Naive thymus-derived CD4-positive, alpha-beta T cell (primary cell): ENCODE measurements around the gene BTG2. TPM values are rescaled to one million over a fixed set of nuclear protein-coding genes. Genes with fewer than 3 reads are reported as not detected.
"Not testable (repeated sequence)": the region's sequence is repeated elsewhere in the genome, so short reads cannot be mapped to it uniquely, and the experiment has no call there.

Source experiments
- ATAC-seq: fragments of 150-1000 bp; cut with Tn5 transposase; 2 replicates; pipeline ENCODE4 v1.10.0; 2021; ENCODE audit warnings: mild to moderate bottlenecking, moderate library complexity
- CTCF ChIA-PET: fragments of 350-600 bp; sonication (Branson Sonifier 250); formaldehyde crosslinking; loops from one replicate; lab custom pipeline; 2021; ENCODE audit warnings: antibody characterized with exemption; lab: Charles Lee
- POLR2A ChIA-PET: fragments of 350-600 bp; sonication (Branson Sonifier 250); formaldehyde crosslinking; loops from one replicate; lab custom pipeline; 2021; ENCODE audit warnings: antibody characterized with exemption, inconsistent platforms; lab: Charles Lee
- DNase-seq, 9 donors: peaks; one replicate each; pipeline versions ENCODE4 v3.0.0 to v3.0.0-alpha.2; 2020 to 2022; ENCODE audit warnings: mixed read lengths in 1 of 9
- H3K27ac ChIP-seq: one replicate; pipeline ENCODE4 v1.7.0; 2013; ENCODE audit warnings: mild to moderate bottlenecking, low read depth, low read length, moderate library complexity
- H3K27me3 ChIP-seq, 2 donors: one replicate each; pipeline ENCODE4 v1.7.0; 2013; ENCODE audit warnings: low read length in 2 of 2, mild to moderate bottlenecking in 2 of 2, moderate library complexity in 2 of 2; ENCODE audit not compliant: control insufficient read depth in 2 of 2, insufficient read depth in 2 of 2
- H3K36me3 ChIP-seq, 3 experiments: 1 replicate in 2 of 3; 2 replicates in 1 of 3; pipeline ENCODE4 v1.7.0; 2013; ENCODE audit warnings: low read length in 3 of 3, mild to moderate bottlenecking in 3 of 3, moderate library complexity in 1 of 3; ENCODE audit not compliant: insufficient read depth in 3 of 3, control insufficient read depth in 2 of 3
- H3K4me1 ChIP-seq, 2 donors: one replicate each; pipeline ENCODE4 v1.7.0; 2013; ENCODE audit warnings: low read length in 2 of 2, mild to moderate bottlenecking in 2 of 2, moderate library complexity in 1 of 2; ENCODE audit not compliant: control insufficient read depth in 2 of 2, insufficient read depth in 2 of 2
- H3K4me3 ChIP-seq: 2 replicates; pipeline ENCODE4 v1.7.0; 2013; ENCODE audit warnings: mild to moderate bottlenecking, low read length
- H3K9me3 ChIP-seq, 3 experiments: 1 replicate in 2 of 3; 2 replicates in 1 of 3; pipeline ENCODE4 v1.7.0; 2013; ENCODE audit warnings: low read length in 3 of 3; ENCODE audit not compliant: control insufficient read depth in 2 of 3
- H3K27ac Mint-ChIP-seq, 9 donors: one replicate each; pipeline ENCODE4 v1.8.0; 2020 to 2022; ENCODE audit warnings: mixed read lengths in 9 of 9, mild to moderate bottlenecking in 8 of 9, moderate library complexity in 5 of 9, inconsistent platforms in 2 of 9
- H3K27me3 Mint-ChIP-seq, 5 donors: one replicate each; pipeline ENCODE4 v1.8.0; 2021 to 2022; ENCODE audit warnings: mixed read lengths in 5 of 5, mild to moderate bottlenecking in 1 of 5
- H3K36me3 Mint-ChIP-seq, 5 donors: one replicate each; pipeline ENCODE4 v1.8.0; 2020 to 2022; ENCODE audit warnings: mixed read lengths in 5 of 5, mild to moderate bottlenecking in 3 of 5, inconsistent platforms in 1 of 5
- H3K4me1 Mint-ChIP-seq, 7 donors: one replicate each; pipeline ENCODE4 v1.8.0; 2020 to 2022; ENCODE audit warnings: mixed read lengths in 7 of 7, mild to moderate bottlenecking in 3 of 7, inconsistent platforms in 1 of 7
- H3K4me3 Mint-ChIP-seq, 10 donors: one replicate each; pipeline ENCODE4 v1.8.0; 2020 to 2022; ENCODE audit warnings: mild to moderate bottlenecking in 10 of 10, mixed read lengths in 10 of 10, moderate library complexity in 6 of 10, inconsistent platforms in 2 of 10
- H3K9me3 Mint-ChIP-seq, 11 donors: one replicate each; pipeline ENCODE4 v1.8.0; 2020 to 2022; ENCODE audit warnings: mixed read lengths in 11 of 11, mild to moderate bottlenecking in 4 of 11, inconsistent platforms in 1 of 11, moderate library complexity in 1 of 11
- intact Hi-C, 2 donors: fragments of 100-400 bp; cut with micrococcal nuclease; formaldehyde crosslinking; loops; one replicate each; pipeline ENCODE4 v1.15.1; 2023
- polyA plus RNA-seq, 2 donors: library from polyadenylated mRNA; unstranded; fragments of 300-500 nt; fragmentation: Illumina TruSeq; gene quantifications; one replicate each; pipeline ENCODE4 v1.2.3, GENCODE V29; 2021
- total RNA-seq, 6 experiments: library from RNA in 5 of 6; stranded (reverse) in 5 of 6; gene quantifications; 1 replicate in 5 of 6; 2 replicates in 1 of 6; pipeline ENCODE4 v1.2.3 and lab custom pipeline; 2021 to 2026

Gene BTG2
- total and polyA plus RNA-seq, 7 experiments from 2014 or later: 118 to 654 (median 236) TPM

- no peaks in the 10 kb centered on the region for H3K27me3 Mint-ChIP-seq
- no peak overlapping the region for H3K4me3 Mint-ChIP-seq
- peak; percentile 47 for ATAC-seq
- peak overlapping the region in 8 of 9 donors; percentile 15 to 99 (median 76) for H3K27ac Mint-ChIP-seq
- H3K27me3 ChIP-seq: no peaks in the 10 kb centered on the region
- peaks cover 0 to 5% (median 0%) of the 10 kb centered on the region in 5 donors for H3K36me3 Mint-ChIP-seq
- H3K4me3 ChIP-seq: no peak overlapping the region
- CTCF ChIA-PET: interaction anchor here (0.7 to 2.3 kb wide), 7 partner anchors 9 to 43 kb away, joined by 3 to 9 read pairs (median 3); partner anchors contain the start of gene BTG2
- no peaks in the 10 kb centered on the region for H3K36me3 ChIP-seq
- peaks cover 8 to 13% of the 10 kb centered on the region in 2 donors for H3K4me1 ChIP-seq
- intact Hi-C loops: loop anchor here in 1 of 2 donors (10.0 kb wide), 1 partner anchor 1989 kb away; no protein-coding TSS in a partner anchor
- no peak for DNase-seq
- H3K9me3 ChIP-seq: no peaks in the 10 kb centered on the region
- POLR2A ChIA-PET: interaction anchor here (0.7 to 31.3 kb wide), 4 partner anchors 21 to 38 kb away, joined by 3 to 1812 read pairs (median 196); partner anchors contain the start of gene BTG2
- H3K9me3 Mint-ChIP-seq: peaks cover 0 to 2% (median 0%) of the 10 kb centered on the region in 11 donors
- peaks cover 34 to 83% (median 70%) of the 10 kb centered on the region in 7 donors for H3K4me1 Mint-ChIP-seq
- no peak overlapping the region for H3K27ac ChIP-seq
Measured at GRCh38 chr1:203295796-203296195, 9.5 kb upstream of the BTG2 start.

GRCh38 chr1:203296460-203297073, 8.8 kb upstream of the BTG2 start:
- peaks cover under 1 to 5% of the 10 kb centered on the region in 2 donors for H3K4me1 ChIP-seq
- no peaks in the 10 kb centered on the region for H3K27me3 ChIP-seq
- no peak overlapping the region for H3K27ac ChIP-seq
- ATAC-seq (no peak), DNase-seq (no peak)
- ChIA-PET CTCF (interaction anchor here (1.0 to 2.3 kb wide), 3 partner anchors 11 to 43 kb away, joined by 3 to 9 read pairs (median 3); no protein-coding TSS in a partner anchor), POLR2A (interaction anchor here (0.7 to 31.3 kb wide), 3 partner anchors 20 to 34 kb away, joined by 3 to 1812 read pairs (median 389); partner anchors contain the start of gene BTG2)
- H3K9me3 ChIP-seq: no peaks in the 10 kb centered on the region
- Mint-ChIP-seq H3K4me3 (peak overlapping the region in 1 of 10 donors; percentile 32), H3K27me3 (no peaks in the 10 kb centered on the region), H3K27ac (peak overlapping the region in 7 of 9 donors; percentile 51 to 99 (median 88)), H3K9me3 (peaks cover 0 to 1% (median 0%) of the 10 kb centered on the region in 11 donors), H3K36me3 (peaks cover 0 to 3% (median 0%) of the 10 kb centered on the region in 5 donors), H3K4me1 (peaks cover 38 to 83% (median 66%) of the 10 kb centered on the region in 7 donors)
- intact Hi-C loops: loop anchor here in 1 of 2 donors (10.0 kb wide), 1 partner anchor 1988 kb away; no protein-coding TSS in a partner anchor
- no peaks in the 10 kb centered on the region for H3K36me3 ChIP-seq
- H3K4me3 ChIP-seq: no peak overlapping the region

DNA sequence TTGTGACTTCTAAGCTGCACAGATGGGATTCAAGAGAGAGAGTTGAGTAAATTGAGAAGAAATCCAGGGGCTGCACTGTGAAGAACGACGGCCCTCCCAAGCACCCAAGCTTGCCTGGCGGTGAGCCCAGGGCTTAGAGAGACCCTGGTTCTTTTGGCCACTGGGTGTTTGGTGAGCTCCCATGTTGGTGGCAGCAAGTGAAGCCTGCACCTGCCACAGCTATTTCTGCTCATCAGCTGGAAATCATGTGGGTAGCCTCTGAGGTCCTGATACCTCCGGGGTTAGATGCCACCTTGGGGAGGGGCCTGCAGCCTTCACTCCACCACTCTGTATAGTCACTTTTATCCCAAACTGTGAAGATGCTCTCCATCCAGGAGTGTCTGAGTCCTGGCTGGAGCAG, 6.2 kb upstream of the BTG2 start:
- no peaks in the 10 kb centered on the region for H3K9me3 ChIP-seq
- H3K36me3 ChIP-seq: no peaks in the 10 kb centered on the region
- intact Hi-C loops: loop anchor here in 1 of 2 donors (10.0 kb wide), 1 partner anchor 1986 kb away; no protein-coding TSS in a partner anchor
- H3K27ac ChIP-seq: no peak overlapping the region
- H3K27ac Mint-ChIP-seq: peak overlapping the region in 6 of 9 donors; percentile 7 to 68 (median 47)
- DNase-seq (no peak), ATAC-seq (peak; percentile 47)
- peaks cover 4 to 8% of the 10 kb centered on the region in 2 donors for H3K4me1 ChIP-seq
- POLR2A ChIA-PET: interaction anchor here (1.1 to 2.8 kb wide), 9 partner anchors 9 to 34 kb away, joined by 3 to 14 read pairs (median 6); no protein-coding TSS in a partner anchor
- H3K4me3 ChIP-seq: no peak overlapping the region
- no peaks in the 10 kb centered on the region for H3K27me3 Mint-ChIP-seq
- H3K27me3 ChIP-seq: no peaks in the 10 kb centered on the region
- CTCF ChIA-PET: interaction anchor here (0.8 to 2.0 kb wide), 7 partner anchors 11 to 41 kb away, joined by 3 to 6 read pairs (median 4); no protein-coding TSS in a partner anchor
- no peaks in the 10 kb centered on the region for H3K9me3 Mint-ChIP-seq
- no peak overlapping the region for H3K4me3 Mint-ChIP-seq
- H3K4me1 Mint-ChIP-seq: peaks cover 49 to 81% (median 65%) of the 10 kb centered on the region in 7 donors
- H3K36me3 Mint-ChIP-seq: no peaks in the 10 kb centered on the region

DNA sequence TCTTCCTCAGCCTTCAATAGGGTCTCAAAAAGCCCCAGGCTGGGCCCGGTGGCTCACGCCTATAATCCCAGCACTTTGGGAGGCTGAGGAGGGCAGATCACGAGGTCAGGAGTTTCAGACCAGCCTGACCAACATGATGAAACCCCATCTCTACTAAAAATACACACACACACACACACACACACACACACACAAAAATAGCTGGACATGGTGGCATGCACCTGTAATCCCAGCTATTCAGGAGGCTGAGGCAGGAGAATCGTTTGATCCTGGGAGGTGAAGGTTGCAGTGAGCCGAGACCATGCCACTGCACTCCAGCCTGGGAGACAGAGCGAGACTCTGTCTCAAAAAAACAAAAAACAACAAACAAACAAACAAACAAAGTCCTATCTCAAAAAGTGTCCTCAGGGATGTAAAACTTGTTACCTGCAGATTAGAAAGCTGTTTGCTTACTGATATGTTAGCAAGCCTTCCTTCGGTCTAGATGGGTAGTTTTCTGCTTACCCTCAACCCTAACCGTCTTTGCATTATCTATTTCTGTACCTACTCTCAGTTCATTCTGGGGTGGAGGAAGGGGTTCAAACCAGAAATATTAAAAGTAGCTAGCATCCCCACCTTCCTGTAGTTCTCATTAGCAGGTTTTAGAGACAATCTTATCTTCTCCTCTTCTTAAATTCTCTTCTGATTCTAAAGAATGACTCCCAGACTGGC, 5.4 kb upstream of the BTG2 start:
- H3K27me3 ChIP-seq, H3K36me3 ChIP-seq, ATAC-seq, H3K4me3 Mint-ChIP-seq, H3K36me3 Mint-ChIP-seq, H3K9me3 ChIP-seq, H3K9me3 Mint-ChIP-seq, H3K27me3 Mint-ChIP-seq, DNase-seq, H3K4me3 ChIP-seq: not testable (repeated sequence)
- Mint-ChIP-seq H3K27ac (peak overlapping the region in 7 of 9 donors; percentile 1 to 86 (median 57)), H3K4me1 (peaks cover 51 to 84% (median 66%) of the 10 kb centered on the region in 7 donors)
- Histone ChIP-seq H3K27ac (peak overlapping the region; percentile 3), H3K4me1 (peaks cover 11 to 15% of the 10 kb centered on the region in 2 donors)
- ChIA-PET POLR2A (interaction anchor here (0.6 to 2.8 kb wide), 11 partner anchors 8 to 39 kb away, joined by 3 to 14 read pairs (median 6); no protein-coding TSS in a partner anchor), CTCF (interaction anchor here (0.6 to 2.0 kb wide), 9 partner anchors 8 to 31 kb away, joined by 3 to 6 read pairs (median 4); no protein-coding TSS in a partner anchor)
- intact Hi-C loops: loop anchor here in 1 of 2 donors (10.0 kb wide), 1 partner anchor 1985 kb away; no protein-coding TSS in a partner anchor

- no peaks in the 10 kb centered on the region for H3K27me3 Mint-ChIP-seq
- H3K4me1 ChIP-seq: peaks cover 11 to 14% of the 10 kb centered on the region in 2 donors
- no peak for DNase-seq
- H3K4me3 Mint-ChIP-seq: peak overlapping the region in 1 of 10 donors; percentile 8
- peaks cover 50 to 77% (median 60%) of the 10 kb centered on the region in 7 donors for H3K4me1 Mint-ChIP-seq
- H3K9me3 Mint-ChIP-seq: no peaks in the 10 kb centered on the region
- H3K27ac Mint-ChIP-seq: peak overlapping the region in 8 of 9 donors; percentile 1 to 86 (median 54)
- no peaks in the 10 kb centered on the region for H3K9me3 ChIP-seq
- ChIA-PET CTCF (interaction anchor here (0.6 to 2.0 kb wide), 6 partner anchors 8 to 32 kb away, joined by 3 to 6 read pairs (median 4); no protein-coding TSS in a partner anchor), POLR2A (interaction anchor here (0.6 to 2.8 kb wide), 8 partner anchors 7 to 38 kb away, joined by 3 to 14 read pairs (median 6); no protein-coding TSS in a partner anchor)
- H3K4me3 ChIP-seq: no peak overlapping the region
- no peaks in the 10 kb centered on the region for H3K27me3 ChIP-seq
- intact Hi-C loops: no loop called here
- H3K36me3 ChIP-seq: peaks cover 0 to 4% (median 0%) of the 10 kb centered on the region in 3 experiments
- H3K27ac ChIP-seq: peak overlapping the region; percentile 3
- ATAC-seq: no peak
- H3K36me3 Mint-ChIP-seq: no peaks in the 10 kb centered on the region
Measured at GRCh38 chr1:203300441-203301330, 4.6 kb upstream of the BTG2 start.
